SK-N-SH (cell line): ENCODE data around the gene MRPS18A. TPM values are rescaled to one million over a fixed set of nuclear protein-coding genes. Genes with fewer than 3 reads are reported as not detected.

ENCODE experiments used
- CTCF ChIA-PET: fragments of 300-600, 350-600 bp; formaldehyde crosslinking; extraction: SDS; loops from one replicate; lab custom pipeline; 2021; lab: Yijun Ruan, JAX
- POLR2A ChIA-PET: fragments of 350-600 bp; sonication (Branson Sonifier 250); formaldehyde crosslinking; extraction: SDS; loops from one replicate; lab custom pipeline; 2020; ENCODE audit warnings: antibody characterized with exemption, inconsistent platforms; lab: Yijun Ruan, JAX
- DNase-seq: peaks from one replicate; pipeline ENCODE4 v3.0.0; 2012
- H2AFZ ChIP-seq: fragments of 200-600 bp; sonication (generic); 2 replicates; pipeline ENCODE4 v1.8.1; 2016; ENCODE audit warnings: antibody characterized with exemption, mild to moderate bottlenecking, low read depth
- H3F3A ChIP-seq: fragments of 200-600 bp; sonication (generic); replicated peaks from 2 replicates; pipeline ENCODE3; 2016; ENCODE audit warnings: antibody characterized with exemption, mild to moderate bottlenecking; ENCODE audit not compliant: insufficient read depth
- H3K27ac ChIP-seq, 2 experiments: fragments of 200-500 bp in 1 of 2; fragments of 200-600 bp in 1 of 2; sonication (Bioruptor generic) in 1 of 2; sonication (generic), shearing (Covaris generic) in 1 of 2; 2 replicates each; pipeline versions ENCODE4 v1.5.1 to v1.6.1; 2014 to 2016; ENCODE audit warnings: low read depth in 2 of 2, inconsistent platforms in 1 of 2, low read length in 1 of 2, mild to moderate bottlenecking in 1 of 2, mixed read lengths in 1 of 2
- H3K27me3 ChIP-seq: fragments of 200-600 bp; sonication (generic), shearing (Covaris generic); 2 replicates; pipeline ENCODE4 v1.6.1; 2016; ENCODE audit warnings: mixed run types; ENCODE audit not compliant: insufficient read depth
- H3K36me3 ChIP-seq, 2 experiments: fragments of 200-500 bp in 1 of 2; fragments of 200-600 bp in 1 of 2; sonication (Bioruptor generic) in 1 of 2; sonication (generic) in 1 of 2; replicated peaks in 1 of 2; 2 replicates each; pipeline versions ENCODE3 to v1.5.1; 2014 to 2016; ENCODE audit warnings: low read length in 1 of 2, mild to moderate bottlenecking in 1 of 2; ENCODE audit not compliant: insufficient read depth in 2 of 2, control insufficient read depth in 1 of 2
- H3K4me1 ChIP-seq, 2 experiments: fragments of 200-500 bp in 1 of 2; fragments of 200-600 bp in 1 of 2; sonication (Bioruptor generic) in 1 of 2; sonication (generic), shearing (Covaris generic) in 1 of 2; 2 replicates each; pipeline versions ENCODE4 v1.5.1 to v1.6.1; 2014 to 2016; ENCODE audit warnings: low read depth in 1 of 2, low read length in 1 of 2, mixed run types in 1 of 2; ENCODE audit not compliant: insufficient read depth in 2 of 2, control insufficient read depth in 1 of 2
- H3K4me2 ChIP-seq: fragments of 200-600 bp; sonication (generic), shearing (Covaris generic); 2 replicates; pipeline ENCODE4 v1.6.1; 2017; ENCODE audit warnings: mixed run types
- H3K4me3 ChIP-seq, 2 experiments: fragments of 200-500 bp in 1 of 2; fragments of 200-600 bp in 1 of 2; sonication (Bioruptor generic) in 1 of 2; sonication (generic), shearing (Covaris generic) in 1 of 2; 2 replicates each; pipeline versions ENCODE4 v1.5.1 to v1.8.1; 2014 to 2016; ENCODE audit warnings: low read depth in 2 of 2, inconsistent platforms in 1 of 2, low read length in 1 of 2, mild to moderate bottlenecking in 1 of 2, mixed read lengths in 1 of 2, moderate library complexity in 1 of 2
- H3K79me2 ChIP-seq: fragments of 200-600 bp; sonication (generic); 2 replicates; pipeline ENCODE4 v1.8.1; 2017; ENCODE audit warnings: mild to moderate bottlenecking; ENCODE audit not compliant: insufficient read depth
- H3K9ac ChIP-seq: fragments of 200-600 bp; sonication (generic); 2 replicates; pipeline ENCODE4 v1.6.1; 2017; ENCODE audit warnings: mixed run types
- H3K9me2 ChIP-seq: fragments of 200-600 bp; sonication (generic); 2 replicates; pipeline ENCODE4 v1.6.1; 2017; ENCODE audit warnings: mixed run types
- H3K9me3 ChIP-seq: fragments of 200-600 bp; sonication (generic); 2 replicates; pipeline ENCODE4 v1.6.1; 2017; ENCODE audit warnings: mixed run types, mild to moderate bottlenecking, moderate library complexity
- H4K20me1 ChIP-seq: fragments of 200-600 bp; sonication (generic); 2 replicates; pipeline ENCODE4 v1.6.1; 2017; ENCODE audit warnings: mild to moderate bottlenecking, mixed run types; ENCODE audit not compliant: insufficient read depth
- CHD2 ChIP-seq: fragments of 150-350 bp; IDR thresholded peaks from 2 replicates; pipeline ENCODE4 v1.6.1; 2018; ENCODE audit warnings: low read length; ENCODE audit not compliant: partially characterized antibody
- CTCF ChIP-seq: fragments of 200-600 bp; sonication (generic); IDR thresholded peaks from 2 replicates; pipeline ENCODE4 v1.6.1; 2017; ENCODE audit warnings: antibody characterized with exemption, mild to moderate bottlenecking, moderate library complexity
- ELF1 ChIP-seq: IDR thresholded peaks from 2 replicates; pipeline ENCODE4 v1.4.0; 2012
- EP300 ChIP-seq, 2 experiments: IDR thresholded peaks; 2 replicates each; pipeline versions ENCODE4 v1.4.0 to v1.6.1; 2012; ENCODE audit warnings: borderline replicate concordance in 1 of 2, low read depth in 1 of 2, low read length in 1 of 2
- FOSL2 ChIP-seq: IDR thresholded peaks from 2 replicates; pipeline ENCODE4 v1.4.0; 2012; ENCODE audit warnings: low read depth, mild to moderate bottlenecking, moderate library complexity, borderline replicate concordance
- FOXM1 ChIP-seq: IDR thresholded peaks from 2 replicates; pipeline ENCODE4 v1.4.0; 2012; ENCODE audit warnings: low read depth, mild to moderate bottlenecking
- MAX ChIP-seq: IDR thresholded peaks from 2 replicates; pipeline ENCODE4 v1.4.0; 2012; ENCODE audit warnings: low read depth
- MEF2A ChIP-seq: IDR thresholded peaks from 2 replicates; pipeline ENCODE4 v1.4.0; 2012; ENCODE audit warnings: low read depth, borderline replicate concordance
- MXI1 ChIP-seq: IDR thresholded peaks from 2 replicates; pipeline ENCODE4 v1.6.1; 2012; ENCODE audit warnings: mild to moderate bottlenecking, low read depth, low read length, improper control_type of control experiment
- PBX3 ChIP-seq: IDR thresholded peaks from 2 replicates; pipeline ENCODE4; 2012
- POLR2AphosphoS5 ChIP-seq: IDR thresholded peaks from 2 replicates; pipeline ENCODE4 v1.6.1; 2012; ENCODE audit warnings: low read depth, low read length
- RAD21 ChIP-seq: IDR thresholded peaks from 2 replicates; pipeline ENCODE4 v1.6.1; 2012; ENCODE audit warnings: mild to moderate bottlenecking, low read length
- REST ChIP-seq: IDR thresholded peaks from 2 replicates; pipeline ENCODE4 v1.6.1; 2012; ENCODE audit warnings: mild to moderate bottlenecking, low read depth, low read length, moderate library complexity
- RFX5 ChIP-seq: IDR thresholded peaks from 2 replicates; pipeline ENCODE4 v1.6.1; 2012; ENCODE audit warnings: mild to moderate bottlenecking, improper control_type of control experiment, low read length
- TAF1 ChIP-seq: IDR thresholded peaks from 2 replicates; pipeline ENCODE4 v1.6.1; 2012; ENCODE audit warnings: low read depth, mild to moderate bottlenecking, low read length, moderate library complexity, borderline replicate concordance
- TCF12 ChIP-seq: IDR thresholded peaks from 2 replicates; pipeline ENCODE4 v1.4.0; 2012
- YY1 ChIP-seq: IDR thresholded peaks from 2 replicates; pipeline ENCODE4 v1.4.0; 2012; ENCODE audit warnings: low read depth, mild to moderate bottlenecking
- WGBS: methylation state at CpG from one replicate; pipeline ENCODE4 v1.1.6; 2017; ENCODE audit warnings: low lambda C conversion rate; 5-methylcytosine and 5-hydroxymethylcytosine counted together
- polyA plus RNA-seq, 3 experiments: library from polyadenylated mRNA; depleted of rRNA; stranded (reverse); fragments of >200 nt; gene quantifications; 2 replicates each; pipeline ENCODE4 v1.2.3, GENCODE V29; 2012
- TF ChIP-seq, protein P1 (sequence below): IDR thresholded peaks from 2 replicates; pipeline ENCODE4 v1.4.0; 2012; ENCODE audit warnings: low read depth, borderline replicate concordance

MRPS18A gene
- polyA plus RNA-seq, 1 of the 3 experiments (the other 2 are of a cell fraction) = 57.0 TPM

- Histone ChIP-seq H3K4me2 (no peak overlapping the region), H3K9me3 (peaks cover 12% of the 10 kb centered on the region), H2AFZ (no peak overlapping the region), H3F3A (no peaks in the 10 kb centered on the region), H3K27me3 (no peaks in the 10 kb centered on the region), H3K9ac (no peak overlapping the region), H4K20me1 (no peaks in the 10 kb centered on the region), H3K36me3 (no peaks in the 10 kb centered on the region), H3K79me2 (no peaks in the 10 kb centered on the region), H3K4me1 (no peaks in the 10 kb centered on the region; a peak in 1 of 4 replicates), H3K27ac (no peak overlapping the region), H3K9me2 (no peaks in the 10 kb centered on the region), H3K4me3 (no peak overlapping the region)
- TF ChIP-seq TCF12 = no peak
- no peak for TF ChIP-seq ELF1
- no peak for DNase-seq
- CTCF ChIA-PET = interaction anchor here (0.8 to 2.7 kb wide), 4 partner anchors 8 to 346 kb away, joined by 3 to 8 read pairs (median 4); partner anchors contain the start of gene VEGFA
- WGBS = 48% methylated on average over 8 of the region's 10 CpGs
- POLR2A ChIA-PET = no interaction called here
Measured at GRCh38 chr6:43733471-43734293, 46.1 kb upstream of the MRPS18A start.

DNA sequence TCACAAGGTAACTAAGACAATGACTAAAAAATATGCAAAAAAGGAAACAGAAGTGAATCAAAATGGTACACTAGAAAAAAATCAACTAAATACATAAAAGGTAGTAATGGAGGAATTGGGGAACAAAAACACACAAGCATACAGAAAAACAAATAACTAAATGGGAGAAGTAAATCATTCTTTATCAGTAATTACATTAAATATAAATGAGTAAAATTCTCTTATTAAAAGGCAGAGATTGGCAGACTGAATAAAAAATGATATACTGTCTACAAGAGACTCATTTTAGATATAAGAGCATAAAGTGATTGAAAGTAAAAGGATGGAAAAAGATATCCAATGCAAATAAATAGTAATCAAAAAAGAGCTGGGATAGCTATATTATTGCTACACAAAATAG, 43.0 kb upstream of the MRPS18A start:
- Histone ChIP-seq H3K9ac (no peak overlapping the region), H3K4me3 (no peak overlapping the region), H3K9me3 (peaks cover 12% of the 10 kb centered on the region), H3K36me3 (no peaks in the 10 kb centered on the region), H3K79me2 (no peaks in the 10 kb centered on the region), H3F3A (no peaks in the 10 kb centered on the region), H2AFZ (no peak overlapping the region), H3K9me2 (no peaks in the 10 kb centered on the region), H3K4me2 (no peak overlapping the region), H4K20me1 (no peaks in the 10 kb centered on the region), H3K27ac (no peak overlapping the region), H3K27me3 (no peaks in the 10 kb centered on the region), H3K4me1 (no peaks in the 10 kb centered on the region; a peak in 1 of 4 replicates)
- no peak for DNase-seq
- CTCF ChIA-PET = no interaction called here
- POLR2A ChIA-PET = no interaction called here
- TF ChIP-seq REST (no peak), CTCF (no peak), CHD2 (no peak), RFX5 (no peak), FOSL2 (no peak), RAD21 (no peak), MEF2A (no peak), PBX3 (no peak), TAF1 (no peak), YY1 (no peak), EP300 (IDR thresholded peaks at IDR 0.05; ENCODE audit: borderline replicate concordance in 1 of 2, low read depth in 1 of 2, low read length in 1 of 2) (no peak), FOXM1 (no peak), MXI1 (no peak), MAX (no peak), POLR2AphosphoS5 (no peak)
- TF ChIP-seq, protein P1, sequence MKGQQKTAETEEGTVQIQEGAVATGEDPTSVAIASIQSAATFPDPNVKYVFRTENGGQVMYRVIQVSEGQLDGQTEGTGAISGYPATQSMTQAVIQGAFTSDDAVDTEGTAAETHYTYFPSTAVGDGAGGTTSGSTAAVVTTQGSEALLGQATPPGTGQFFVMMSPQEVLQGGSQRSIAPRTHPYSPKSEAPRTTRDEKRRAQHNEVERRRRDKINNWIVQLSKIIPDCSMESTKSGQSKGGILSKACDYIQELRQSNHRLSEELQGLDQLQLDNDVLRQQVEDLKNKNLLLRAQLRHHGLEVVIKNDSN = no peak
